ENCODE measurements around the gene AHI1. TPM values are rescaled to one million over a fixed set of nuclear protein-coding genes. Genes with fewer than 3 reads are reported as not detected.
A peak's percentile ranks its signal among the peaks of the same experiment; 100 is the strongest.

AHI1 gene
- total and polyA plus RNA-seq, 10 of the 15 experiments (the other 5 are each of a cell fraction or from before 2014, with no cell fraction given) = 3.2 to 9.5 (median 4.6) TPM

- TF ChIP-seq ATF2 (IDR thresholded peaks at IDR 0.05; ENCODE audit: low read length) (peak; percentile 32; the same call in 1 of the 2 replicates), SRF (IDR thresholded peaks at IDR 0.05; ENCODE audit: low read depth in 2 of 2, low read length in 2 of 2) (no peak)
These were observed 73.2 kb downstream of the AHI1 start (continued) for GRCh38 chr6:135424385-135424784.

- ATAC-seq (peak; percentile 97), DNase-seq (ENCODE audit: low read depth, low spot score) (peak; percentile 16), FAIRE-seq (peak; percentile 90)
- RAD21 ChIA-PET (ENCODE audit: unreplicated experiment) = interaction anchor here (0.6 to 4.3 kb wide), 11 partner anchors 10 to 435 kb away, joined by 3 to 41 read pairs (median 4); no protein-coding TSS in a partner anchor
- Histone ChIP-seq H3K79me2 (ENCODE audit: control insufficient read depth, insufficient read depth, low read length) (no peaks in the 10 kb centered on the region), H3K9ac (ENCODE audit: control insufficient read depth, insufficient read depth, low read length) (no peak overlapping the region), H3K4me2 (ENCODE audit: control insufficient read depth, insufficient read depth) (no peak overlapping the region), H3K4me1 (ENCODE audit: control insufficient read depth, insufficient read depth, low read length) (peaks cover 4% of the 10 kb centered on the region; the same call in 1 of the 2 replicates), H3K4me3 (no peak overlapping the region), H3K27me3 (replicated peaks in 1 of 2; ENCODE audit: control insufficient read depth in 2 of 2, insufficient read depth in 2 of 2, low read length in 1 of 2) (no peaks in the 10 kb centered on the region), H3K36me3 (ENCODE audit: control insufficient read depth in 2 of 2, insufficient read depth in 2 of 2, low read length in 1 of 2) (no peaks in the 10 kb centered on the region), H3K9me3 (replicated peaks; ENCODE audit: control insufficient read depth, insufficient read depth, low read length) (no peaks in the 10 kb centered on the region), H2AFZ (ENCODE audit: control insufficient read depth, low read depth, low read length) (no peak overlapping the region), H3K27ac (ENCODE audit: control insufficient read depth, insufficient read depth) (no peak overlapping the region), H4K20me1 (ENCODE audit: control insufficient read depth, insufficient read depth) (no peaks in the 10 kb centered on the region)
- POLR2A ChIA-PET = no interaction called here
- intact Hi-C loops (cut with micrococcal nuclease; ENCODE audit: unreplicated experiment) (loop anchor here (1.0 to 5.0 kb wide), 4 partner anchors 93 to 278 kb away; no protein-coding TSS in a partner anchor), in situ Hi-C loops (cut with MboI) (loop anchor here (25.0 kb wide), 1 partner anchor 186 kb away; no protein-coding TSS in a partner anchor)
- BruUV-seq (replicated peaks) = no TSS peak
- WGBS (ENCODE audit: insufficient coverage, insufficient replicate concordance, low lambda C conversion rate, missing lambda C conversion rate) = 0% methylated on average over 2 of the region's 2 CpGs
- SMC1A ChIA-PET (ENCODE audit: uncharacterized antibody, unreplicated experiment) = interaction anchor here (0.5 to 5.0 kb wide), 25 partner anchors 9 to 1300 kb away, joined by 3 to 53 read pairs (median 4); no protein-coding TSS in a partner anchor
- CTCF ChIA-PET = interaction anchor here (0.6 to 7.2 kb wide), 34 partner anchors 10 to 1315 kb away, joined by 3 to 95 read pairs (median 4); no protein-coding TSS in a partner anchor
- TF ChIP-seq SMC3 (IDR thresholded peaks at IDR 0.05; ENCODE audit: borderline replicate concordance, low read length) (peak; percentile 70; the same call in 1 of the 2 replicates), EGR1 (IDR thresholded peaks at IDR 0.05; ENCODE audit: borderline replicate concordance in 1 of 2, low read depth in 2 of 2, low read length in 2 of 2) (no peak), SP1 (IDR thresholded peaks at IDR 0.05; ENCODE audit: low read depth, low read length) (no peak), ZBTB40 (IDR thresholded peaks at IDR 0.05; ENCODE audit: borderline replicate concordance) (peak; percentile 63; the same call in 1 of the 2 replicates), CTCF (IDR thresholded peaks at IDR 0.05 in 2 of 3, conservative IDR thresholded peaks at IDR 0.05 in 1 of 3; ENCODE audit: control insufficient read depth in 2 of 3, extremely low read depth in 1 of 3, insufficient read depth in 1 of 3, low read depth in 3 of 3, low read length in 3 of 3) (peak; percentile 61 to 80 (median 68)), RB1 (IDR thresholded peaks at IDR 0.05; ENCODE audit: borderline replicate concordance) (peak; percentile 36; the same call in 1 of the 2 replicates), FOXM1 (IDR thresholded peaks at IDR 0.05; ENCODE audit: low read depth, low read length) (no peak), RUNX3 (IDR thresholded peaks at IDR 0.05; ENCODE audit: low read length) (peak; percentile 48; the same call in 1 of the 2 replicates), RELA (IDR thresholded peaks at IDR 0.05; ENCODE audit: borderline replicate concordance, partially characterized antibody) (peak; percentile 46), FOS (IDR thresholded peaks at IDR 0.05; ENCODE audit: borderline replicate concordance, extremely low read depth, insufficient read length) (no peak), ZNF24 (IDR thresholded peaks at IDR 0.05) (no peak), RBBP5 (conservative IDR thresholded peaks at IDR 0.05) (no peak)
These were observed 73.9 kb downstream of the AHI1 start for GRCh38 chr6:135423649-135424128.

All from GM12878 (cell line).